IMR-90 (cell line): ENCODE results near the gene LRRC15. TPM values are rescaled to one million over a fixed set of nuclear protein-coding genes. Genes with fewer than 3 reads are reported as not detected.

Experiments
- ATAC-seq: fragments of 200-7000 bp; cut with Tn5 transposase; 2 replicates; pipeline ENCODE4 v1.9.1; 2020; ENCODE audit warnings: low read depth, mild to moderate bottlenecking, moderate library complexity
- BruUV-seq: library from RNA; stranded (reverse); fragments of 400-500 nt; replicated peaks from 2 replicates; lab custom pipeline; 2021; lab: Mats Ljungman, UMichigan
- CTCF ChIA-PET: fragments of 300-600 bp; formaldehyde crosslinking; extraction: SDS; loops from one replicate; lab custom pipeline; 2021; ENCODE audit warnings: antibody characterized with exemption; lab: Yijun Ruan, JAX
- POLR2A ChIA-PET: fragments of 300-600 bp; sonication (Branson Sonifier 250); formaldehyde crosslinking; loops from one replicate; lab custom pipeline; 2022; ENCODE audit warnings: antibody characterized with exemption; ENCODE audit not compliant: unreplicated experiment; lab: Charles Lee
- DNase-seq: peaks from one replicate; pipeline ENCODE4 v3.0.0; 2013
- H2AFZ ChIP-seq: replicated peaks from 2 replicates; pipeline ENCODE3; 2013; ENCODE audit warnings: low read length, mild to moderate bottlenecking; ENCODE audit not compliant: poor library complexity
- H2AK5ac ChIP-seq: 2 replicates; pipeline ENCODE4 v1.6.1; 2013; ENCODE audit warnings: low read depth, low read length, inconsistent platforms
- H2AK9ac ChIP-seq: replicated peaks from 2 replicates; pipeline ENCODE3; 2013; ENCODE audit warnings: mild to moderate bottlenecking, low read depth, low read length, moderate library complexity; ENCODE audit not compliant: poor library complexity
- H2BK120ac ChIP-seq: 2 replicates; pipeline ENCODE4 v1.6.1; 2013; ENCODE audit warnings: low read depth, low read length, inconsistent platforms
- H2BK15ac ChIP-seq: 3 replicates; pipeline ENCODE4 v1.6.1; 2013; ENCODE audit warnings: low read depth, low read length, inconsistent platforms
- H2BK20ac ChIP-seq: 2 replicates; pipeline ENCODE4 v1.6.1; 2013; ENCODE audit warnings: low read depth, mild to moderate bottlenecking, inconsistent platforms, low read length, moderate library complexity
- H2BK5ac ChIP-seq: 2 replicates; pipeline ENCODE4 v1.6.1; 2013; ENCODE audit warnings: mild to moderate bottlenecking, low read depth, low read length, inconsistent platforms; ENCODE audit not compliant: poor library complexity, severe bottlenecking
- H3K14ac ChIP-seq: replicated peaks from 2 replicates; pipeline ENCODE4 v1.6.1; 2013; ENCODE audit warnings: low read depth, low read length, inconsistent platforms
- H3K18ac ChIP-seq: 2 replicates; pipeline ENCODE4 v1.6.1; 2013; ENCODE audit warnings: low read depth, low read length, control low read depth
- H3K23ac ChIP-seq: 2 replicates; pipeline ENCODE4 v1.6.1; 2013; ENCODE audit warnings: low read depth, low read length, inconsistent platforms
- H3K27ac ChIP-seq: 2 replicates; pipeline ENCODE4 v1.5.1; 2013; ENCODE audit warnings: mild to moderate bottlenecking, control low read depth, low read length; ENCODE audit not compliant: insufficient read depth
- H3K27me3 ChIP-seq: 2 replicates; pipeline ENCODE4 v1.6.1; 2013; ENCODE audit warnings: low read length; ENCODE audit not compliant: control insufficient read depth, insufficient read depth
- H3K36me3 ChIP-seq: 2 replicates; pipeline ENCODE4 v1.6.1; 2013; ENCODE audit warnings: low read length, mixed read lengths; ENCODE audit not compliant: control insufficient read depth, insufficient read depth
- H3K4ac ChIP-seq: 2 replicates; pipeline ENCODE4 v1.6.1; 2013; ENCODE audit warnings: low read depth, low read length, inconsistent platforms
- H3K4me1 ChIP-seq: 2 replicates; pipeline ENCODE4 v1.6.1; 2013; ENCODE audit warnings: low read length, mixed read lengths; ENCODE audit not compliant: control insufficient read depth, insufficient read depth
- H3K4me2 ChIP-seq: 2 replicates; pipeline ENCODE4 v1.6.1; 2013; ENCODE audit warnings: low read depth, mild to moderate bottlenecking, control low read depth, low read length, moderate library complexity
- H3K4me3 ChIP-seq: 2 replicates; pipeline ENCODE4 v1.5.1; 2013; ENCODE audit warnings: low read depth, mild to moderate bottlenecking, control low read depth, low read length, moderate library complexity; ENCODE audit not compliant: insufficient read depth
- H3K56ac ChIP-seq: 2 replicates; pipeline ENCODE4 v1.6.1; 2013; ENCODE audit warnings: low read length, inconsistent platforms; ENCODE audit not compliant: insufficient read depth; ENCODE audit errors: extremely low read depth
- H3K79me1 ChIP-seq, 2 experiments: 2 replicates each; pipeline ENCODE4 v1.6.1; 2013; ENCODE audit warnings: low read length in 2 of 2, inconsistent platforms in 1 of 2, low read depth in 1 of 2
- H3K9ac ChIP-seq: 2 replicates; pipeline ENCODE4 v1.6.1; 2013; ENCODE audit warnings: low read depth, low read length, control low read depth
- H3K9me1 ChIP-seq: 2 replicates; pipeline ENCODE4 v1.6.1; 2013; ENCODE audit warnings: low read length, inconsistent platforms; ENCODE audit not compliant: insufficient read depth
- H3K9me3 ChIP-seq: 2 replicates; pipeline ENCODE4 v1.6.1; 2013; ENCODE audit warnings: low read length; ENCODE audit not compliant: control insufficient read depth, insufficient read depth
- H4K20me1 ChIP-seq: 2 replicates; pipeline ENCODE4 v1.6.1; 2013; ENCODE audit warnings: low read length, inconsistent platforms; ENCODE audit not compliant: insufficient read depth
- H4K5ac ChIP-seq: 2 replicates; pipeline ENCODE4 v1.6.1; 2013; ENCODE audit warnings: mild to moderate bottlenecking, low read depth, low read length, control low read depth
- H4K8ac ChIP-seq, 2 experiments: 2 replicates each; pipeline ENCODE4 v1.6.1; 2013; ENCODE audit warnings: low read depth in 2 of 2, low read length in 2 of 2, control low read depth in 1 of 2, inconsistent platforms in 1 of 2
- H4K91ac ChIP-seq: 2 replicates; pipeline ENCODE4 v1.6.1; 2013; ENCODE audit warnings: low read depth, low read length, inconsistent platforms; ENCODE audit not compliant: insufficient read depth
- BHLHE40 ChIP-seq: fragments of 150-350 bp; IDR thresholded peaks from 2 replicates; pipeline ENCODE4 v1.6.1; 2016; ENCODE audit warnings: mild to moderate bottlenecking, low read depth, low read length
- CEBPB ChIP-seq: IDR thresholded peaks from 2 replicates; pipeline ENCODE4 v1.6.1; 2012; ENCODE audit warnings: low read depth, low read length, improper control_type of control experiment
- CHD1 ChIP-seq: IDR thresholded peaks from 2 replicates; pipeline ENCODE4 v1.6.1; 2012; ENCODE audit warnings: low read depth, low read length, improper control_type of control experiment
- FOS ChIP-seq: fragments of 150-350 bp; IDR thresholded peaks from 2 replicates; pipeline ENCODE4 v1.6.1; 2016; ENCODE audit warnings: low read depth, low read length
- MAZ ChIP-seq: IDR thresholded peaks from 2 replicates; pipeline ENCODE4 v1.6.1; 2012; ENCODE audit warnings: low read depth, mild to moderate bottlenecking, low read length, improper control_type of control experiment, moderate library complexity, borderline replicate concordance
- MXI1 ChIP-seq: IDR thresholded peaks from 2 replicates; pipeline ENCODE4 v1.6.1; 2012; ENCODE audit warnings: low read depth, mild to moderate bottlenecking, low read length, moderate library complexity, borderline replicate concordance
- NFE2L2 ChIP-seq: fragments of 150-350 bp; IDR thresholded peaks from 2 replicates; pipeline ENCODE4 v1.6.1; 2016; ENCODE audit warnings: low read depth, mild to moderate bottlenecking, low read length
- RAD21 ChIP-seq: IDR thresholded peaks from 2 replicates; pipeline ENCODE4 v1.6.1; 2012; ENCODE audit warnings: low read length, improper control_type of control experiment
- RCOR1 ChIP-seq: IDR thresholded peaks from 2 replicates; pipeline ENCODE4 v1.6.1; 2012; ENCODE audit warnings: mild to moderate bottlenecking, low read length, improper control_type of control experiment; ENCODE audit not compliant: insufficient replicate concordance
- SMC3 ChIP-seq: fragments of 150-350 bp; IDR thresholded peaks from 2 replicates; pipeline ENCODE4 v1.6.1; 2016; ENCODE audit warnings: low read depth, mild to moderate bottlenecking, antibody characterized with exemption, low read length, moderate library complexity
- WGBS, 2 experiments: methylation state at CpG; one replicate each; pipeline versions ENCODE4 v1.1.5 to v1.1.7; 2013; ENCODE audit warnings: missing lambda C conversion rate in 2 of 2; ENCODE audit not compliant: insufficient read length in 1 of 2; ENCODE audit errors: extremely low coverage in 2 of 2; 5-methylcytosine and 5-hydroxymethylcytosine counted together
- dilution Hi-C: fragments of 300-500 bp; cut with HindIII; formaldehyde crosslinking; loops from one replicate; pipeline ENCODE4 v1.14.3; 2018; ENCODE audit warnings: low sequenced_read_pairs; ENCODE audit not compliant: unreplicated experiment
- in situ Hi-C: fragments of 300-500 bp; cut with MboI; formaldehyde crosslinking; loops from 3 replicates; pipeline ENCODE4 v1.14.3; 2019; ENCODE audit warnings: low sequenced_read_pairs, inconsistent platforms, mixed read lengths
- intact Hi-C: fragments of 100-400 bp; cut with micrococcal nuclease; formaldehyde crosslinking; loops from 2 replicates; pipeline ENCODE4 v1.10.0; 2022
- polyA plus RNA-seq, 3 experiments: library from polyadenylated mRNA; depleted of rRNA; stranded (reverse); fragments of >200 nt; gene quantifications; 2 replicates each; pipeline ENCODE4 v1.2.3, GENCODE V29; 2012; ENCODE audit warnings: low replicate concordance in 1 of 3
- total RNA-seq: library from RNA; depleted of rRNA; stranded (reverse); fragments of >200 nt; gene quantifications from 2 replicates; pipeline ENCODE4 v1.2.3, GENCODE V29; 2012
- TF ChIP-seq, protein P1 (sequence below): conservative IDR thresholded peaks from 2 replicates; pipeline ENCODE4 v1.5.1; 2012; ENCODE audit warnings: mild to moderate bottlenecking, low read depth, low read length, improper control_type of control experiment
- TF ChIP-seq, protein P2 (sequence below): fragments of 150-350 bp; IDR thresholded peaks from 2 replicates; pipeline ENCODE4 v1.6.1; 2016; ENCODE audit warnings: low read depth, mild to moderate bottlenecking, low read length, moderate library complexity, borderline replicate concordance
- TF ChIP-seq, protein P3 (sequence below): fragments of 150-350 bp; IDR thresholded peaks from 2 replicates; pipeline ENCODE4 v1.6.1; 2017; ENCODE audit warnings: mild to moderate bottlenecking, antibody characterized with exemption, low read length, low read depth

LRRC15 gene
- total and polyA plus RNA-seq, 2 of the 4 experiments (the other 2 are of a cell fraction): 2.5 to 9.0 TPM

DNA sequence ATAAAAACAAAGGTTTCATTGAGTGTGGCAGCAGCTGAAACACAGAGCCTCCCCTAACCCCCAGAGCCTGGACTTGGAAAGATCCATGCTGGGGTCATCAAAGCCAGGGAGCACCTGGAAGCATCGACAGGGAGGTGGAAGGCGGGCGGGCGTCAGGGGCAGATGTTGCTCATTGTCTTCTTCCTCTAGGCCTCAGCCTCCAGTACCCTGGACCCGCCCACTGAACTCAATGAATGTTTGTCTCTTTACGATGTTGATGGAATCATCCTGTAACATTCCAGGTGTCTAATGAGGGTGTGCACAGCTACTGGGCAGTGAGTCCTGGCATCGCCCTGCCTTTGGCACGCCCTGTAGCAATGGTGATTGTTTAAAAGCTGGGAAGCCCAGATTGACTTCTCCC, 19.7 kb upstream of the LRRC15 start:
- Histone ChIP-seq H2BK5ac (no peak overlapping the region), H3K9me1 (no peaks in the 10 kb centered on the region), H3K36me3 (no peaks in the 10 kb centered on the region), H4K91ac (no peak overlapping the region), H3K56ac (no peak overlapping the region), H4K20me1 (no peaks in the 10 kb centered on the region), H2AFZ (no peak overlapping the region), H2BK15ac (no peak overlapping the region), H3K27ac (no peak overlapping the region), H2BK120ac (no peak overlapping the region), H4K8ac (no peak overlapping the region), H3K4me3 (no peak overlapping the region), H3K4me2 (no peak overlapping the region), H3K9ac (no peak overlapping the region), H3K27me3 (peaks cover 30% of the 10 kb centered on the region), H3K23ac (no peak overlapping the region), H3K14ac (no peak overlapping the region), H3K4me1 (no peaks in the 10 kb centered on the region), H3K4ac (no peak overlapping the region), H3K79me1 (no peaks in the 10 kb centered on the region), H2AK9ac (no peak overlapping the region), H4K5ac (no peak overlapping the region), H3K9me3 (no peaks in the 10 kb centered on the region; the same call in none of the 2 replicates), H2AK5ac (no peak overlapping the region), H3K18ac (no peak overlapping the region), H2BK20ac (no peak overlapping the region)
- CTCF ChIA-PET: no interaction called here
- no TSS peak for BruUV-seq
- POLR2A ChIA-PET: no interaction called here
- TF ChIP-seq MXI1 (no peak), RAD21 (no peak), RCOR1 (no peak), SMC3 (no peak), CHD1 (no peak), NFE2L2 (no peak), FOS (no peak), CEBPB (no peak), BHLHE40 (no peak), MAZ (no peak)
- TF ChIP-seq, protein P1, sequence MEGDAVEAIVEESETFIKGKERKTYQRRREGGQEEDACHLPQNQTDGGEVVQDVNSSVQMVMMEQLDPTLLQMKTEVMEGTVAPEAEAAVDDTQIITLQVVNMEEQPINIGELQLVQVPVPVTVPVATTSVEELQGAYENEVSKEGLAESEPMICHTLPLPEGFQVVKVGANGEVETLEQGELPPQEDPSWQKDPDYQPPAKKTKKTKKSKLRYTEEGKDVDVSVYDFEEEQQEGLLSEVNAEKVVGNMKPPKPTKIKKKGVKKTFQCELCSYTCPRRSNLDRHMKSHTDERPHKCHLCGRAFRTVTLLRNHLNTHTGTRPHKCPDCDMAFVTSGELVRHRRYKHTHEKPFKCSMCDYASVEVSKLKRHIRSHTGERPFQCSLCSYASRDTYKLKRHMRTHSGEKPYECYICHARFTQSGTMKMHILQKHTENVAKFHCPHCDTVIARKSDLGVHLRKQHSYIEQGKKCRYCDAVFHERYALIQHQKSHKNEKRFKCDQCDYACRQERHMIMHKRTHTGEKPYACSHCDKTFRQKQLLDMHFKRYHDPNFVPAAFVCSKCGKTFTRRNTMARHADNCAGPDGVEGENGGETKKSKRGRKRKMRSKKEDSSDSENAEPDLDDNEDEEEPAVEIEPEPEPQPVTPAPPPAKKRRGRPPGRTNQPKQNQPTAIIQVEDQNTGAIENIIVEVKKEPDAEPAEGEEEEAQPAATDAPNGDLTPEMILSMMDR: no peak
- TF ChIP-seq, protein P2, sequence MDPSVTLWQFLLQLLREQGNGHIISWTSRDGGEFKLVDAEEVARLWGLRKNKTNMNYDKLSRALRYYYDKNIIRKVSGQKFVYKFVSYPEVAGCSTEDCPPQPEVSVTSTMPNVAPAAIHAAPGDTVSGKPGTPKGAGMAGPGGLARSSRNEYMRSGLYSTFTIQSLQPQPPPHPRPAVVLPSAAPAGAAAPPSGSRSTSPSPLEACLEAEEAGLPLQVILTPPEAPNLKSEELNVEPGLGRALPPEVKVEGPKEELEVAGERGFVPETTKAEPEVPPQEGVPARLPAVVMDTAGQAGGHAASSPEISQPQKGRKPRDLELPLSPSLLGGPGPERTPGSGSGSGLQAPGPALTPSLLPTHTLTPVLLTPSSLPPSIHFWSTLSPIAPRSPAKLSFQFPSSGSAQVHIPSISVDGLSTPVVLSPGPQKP: no peak
- TF ChIP-seq, protein P3, sequence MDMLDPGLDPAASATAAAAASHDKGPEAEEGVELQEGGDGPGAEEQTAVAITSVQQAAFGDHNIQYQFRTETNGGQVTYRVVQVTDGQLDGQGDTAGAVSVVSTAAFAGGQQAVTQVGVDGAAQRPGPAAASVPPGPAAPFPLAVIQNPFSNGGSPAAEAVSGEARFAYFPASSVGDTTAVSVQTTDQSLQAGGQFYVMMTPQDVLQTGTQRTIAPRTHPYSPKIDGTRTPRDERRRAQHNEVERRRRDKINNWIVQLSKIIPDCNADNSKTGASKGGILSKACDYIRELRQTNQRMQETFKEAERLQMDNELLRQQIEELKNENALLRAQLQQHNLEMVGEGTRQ: no peak
- in situ Hi-C loops (no loop called here), dilution Hi-C loops (no loop called here), intact Hi-C loops (no loop called here)
- 92% methylated on average over 2 of the region's 8 CpGs; no CpG with 5 or more reads in 1 of the 2 experiments for WGBS, 2 experiments
- ATAC-seq: no peak
- no peak for DNase-seq
